SK-N-MC (cell line): ENCODE data around the gene SLC23A3.

ENCODE experiments used
- EZH2 ChIP-seq: fragments of 200-600 bp; sonication (generic); IDR thresholded peaks from one replicate; pipeline ENCODE4 v1.6.1; 2017; ENCODE audit warnings: antibody characterized with exemption
- FOXP2 ChIP-seq: optimal IDR thresholded peaks from 2 replicates; pipeline ENCODE3; 2011; ENCODE audit warnings: mild to moderate bottlenecking, moderate library complexity; ENCODE audit not compliant: insufficient read depth; ENCODE audit errors: extremely low read length, control extremely low read depth
- POLR2AphosphoS5 ChIP-seq: IDR thresholded peaks from 2 replicates; pipeline ENCODE4 v1.6.1; 2012; ENCODE audit warnings: mild to moderate bottlenecking, low read depth, low read length, borderline replicate concordance

GRCh38 chr2:219218217-219218731, 48.4 kb upstream of the SLC23A3 start:
- no peak for TF ChIP-seq EZH2
- TF ChIP-seq POLR2AphosphoS5 = no peak
- no peak for TF ChIP-seq FOXP2
